IPS DF 6.9 (cell line): Measurements from ENCODE around the gene TMEM8B.

Experiments
- DNase-seq: peaks from one replicate; pipeline ENCODE4 v3.0.0-alpha.2; 2013; ENCODE audit warnings: low read depth, low spot score
- H3K27ac ChIP-seq: one replicate; pipeline ENCODE4 v1.5.1; 2013; ENCODE audit warnings: low read length, control low read depth
- H3K27me3 ChIP-seq: 2 replicates; pipeline ENCODE4 v1.6.1; 2013; ENCODE audit warnings: mild to moderate bottlenecking, low read length; ENCODE audit not compliant: control insufficient read depth, insufficient read depth
- H3K36me3 ChIP-seq: 2 replicates; pipeline ENCODE4 v1.6.1; 2013; ENCODE audit warnings: low read length; ENCODE audit not compliant: control insufficient read depth, insufficient read depth
- H3K4me1 ChIP-seq: 2 replicates; pipeline ENCODE4 v1.6.1; 2013; ENCODE audit warnings: low read length; ENCODE audit not compliant: control insufficient read depth, insufficient read depth
- H3K4me3 ChIP-seq: 2 replicates; pipeline ENCODE4 v1.5.1; 2013; ENCODE audit warnings: mild to moderate bottlenecking, low read length
- H3K9me3 ChIP-seq: 2 replicates; pipeline ENCODE4 v1.6.1; 2013; ENCODE audit warnings: low read length, inconsistent platforms; ENCODE audit not compliant: control insufficient read depth, insufficient read depth
- WGBS: extraction: QIAGEN DNeasy Blood & Tissue Kit; methylation state at CpG from one replicate; pipeline ENCODE4 v1.1.7; 2013; ENCODE audit warnings: mixed read lengths, missing lambda C conversion rate; ENCODE audit not compliant: insufficient read length, insufficient coverage; 5-methylcytosine and 5-hydroxymethylcytosine counted together

Gene TMEM8B

DNA sequence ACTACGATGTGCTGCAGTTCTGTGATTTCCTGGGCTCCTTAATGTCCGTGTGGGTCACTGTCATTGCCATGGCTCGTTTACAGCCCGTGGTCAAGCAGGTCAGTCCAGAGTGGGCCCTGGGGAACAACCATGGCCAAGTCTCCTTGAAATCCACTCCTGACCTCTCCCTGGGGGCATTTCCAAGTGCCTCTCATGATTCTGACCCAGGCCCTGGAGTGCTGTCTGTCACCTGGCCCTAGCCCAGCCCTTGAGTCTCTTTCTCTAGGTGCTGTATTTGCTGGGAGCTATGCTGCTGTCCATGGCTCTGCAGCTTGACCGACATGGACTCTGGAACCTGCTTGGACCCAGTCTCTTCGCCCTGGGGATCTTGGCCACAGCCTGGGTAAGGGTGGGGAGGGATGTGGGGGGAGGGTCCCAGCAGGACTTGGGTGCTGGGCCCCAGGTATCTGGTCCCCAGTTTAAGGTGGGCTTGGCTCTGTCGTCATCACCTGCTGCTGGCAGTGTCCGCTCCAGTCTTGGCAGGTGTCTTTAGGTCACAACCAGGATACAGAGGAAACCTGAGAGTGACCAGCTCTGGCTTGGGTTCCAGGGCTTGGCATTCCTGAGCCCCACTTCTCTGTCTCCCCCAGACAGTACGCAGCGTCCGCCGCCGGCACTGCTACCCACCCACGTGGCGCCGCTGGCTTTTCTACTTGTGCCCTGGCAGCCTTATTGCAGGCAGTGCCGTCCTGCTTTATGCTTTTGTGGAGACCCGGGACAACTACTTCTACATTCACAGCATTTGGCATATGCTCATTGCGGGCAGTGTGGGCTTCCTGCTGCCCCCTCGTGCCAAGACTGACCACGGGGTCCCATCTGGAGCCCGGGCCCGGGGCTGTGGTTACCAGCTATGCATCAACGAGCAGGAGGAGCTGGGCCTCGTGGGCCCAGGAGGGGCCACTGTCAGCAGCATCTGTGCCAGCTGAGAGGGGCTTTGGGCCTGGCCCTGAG is 24.1 kb downstream of the TMEM8B start:
- H3K36me3 ChIP-seq, result peaks cover 4% of the 10 kb centered on the region; the same call in 1 of the 2 replicates
- H3K4me1 ChIP-seq, result no peaks in the 10 kb centered on the region
- no peak for DNase-seq
- H3K9me3 ChIP-seq, result no peaks in the 10 kb centered on the region
- no peak overlapping the region for H3K27ac ChIP-seq
- no peaks in the 10 kb centered on the region for H3K27me3 ChIP-seq
- no CpG with 5 or more reads among the region's 25 CpGs for whole genome bisulfite sequencing
- H3K4me3 ChIP-seq, result no peak overlapping the region

GRCh38 chr9:35854091-35854762 is 25.2 kb downstream of the TMEM8B start:
- Histone ChIP-seq H3K27me3 (no peaks in the 10 kb centered on the region), H3K4me1 (no peaks in the 10 kb centered on the region), H3K36me3 (peaks cover 4% of the 10 kb centered on the region; the same call in 1 of the 2 replicates), H3K9me3 (no peaks in the 10 kb centered on the region), H3K27ac (no peak overlapping the region), H3K4me3 (no peak overlapping the region)
- no peak for DNase-seq
- no CpG with 5 or more reads among the region's 7 CpGs for whole genome bisulfite sequencing

- Histone ChIP-seq H3K4me1 (no peaks in the 10 kb centered on the region), H3K36me3 (peaks cover 4% of the 10 kb centered on the region; the same call in 1 of the 2 replicates), H3K27me3 (no peaks in the 10 kb centered on the region), H3K9me3 (no peaks in the 10 kb centered on the region), H3K27ac (no peak overlapping the region), H3K4me3 (no peak overlapping the region)
- no CpG with 5 or more reads among the region's 3 CpGs for WGBS
- no peak for DNase-seq
These were observed 27.2 kb downstream of the TMEM8B start for GRCh38 chr9:35856206-35856605.

DNA sequence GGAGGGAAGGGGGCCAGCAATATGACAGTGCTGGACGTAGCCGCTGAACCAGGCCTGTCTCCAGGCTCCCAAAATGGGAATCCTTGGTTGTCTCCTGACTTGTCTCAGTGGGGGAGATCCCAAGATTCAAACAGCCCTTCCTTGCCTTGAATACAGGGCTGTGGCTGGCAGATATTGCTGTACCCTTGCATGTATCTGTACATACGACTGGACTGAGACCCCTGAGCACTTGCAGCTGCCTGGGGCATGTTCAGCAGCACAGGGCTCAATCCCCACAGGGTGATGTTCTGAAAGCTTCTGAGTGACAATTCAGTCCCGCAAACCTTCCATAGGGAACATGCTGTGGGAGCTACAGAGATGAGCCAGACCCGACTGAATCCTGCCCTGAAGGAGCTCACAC is 27.9 kb downstream of the TMEM8B start:
- Histone ChIP-seq H3K27me3 (no peaks in the 10 kb centered on the region), H3K4me3 (no peak overlapping the region), H3K9me3 (no peaks in the 10 kb centered on the region), H3K4me1 (no peaks in the 10 kb centered on the region), H3K27ac (no peak overlapping the region), H3K36me3 (peaks cover 4% of the 10 kb centered on the region; the same call in 1 of the 2 replicates)
- no peak for DNase-seq
- WGBS, result no CpG with 5 or more reads among the region's 5 CpGs

GRCh38 chr9:35858458-35858857 is 29.4 kb downstream of the TMEM8B start:
- Histone ChIP-seq H3K4me1 (no peaks in the 10 kb centered on the region), H3K27ac (no peak overlapping the region), H3K9me3 (no peaks in the 10 kb centered on the region), H3K36me3 (peaks cover under 1% of the 10 kb centered on the region; the same call in 1 of the 2 replicates), H3K27me3 (no peaks in the 10 kb centered on the region), H3K4me3 (no peak overlapping the region)
- no CpG with 5 or more reads among the region's 5 CpGs for WGBS
- no peak for DNase-seq

DNA sequence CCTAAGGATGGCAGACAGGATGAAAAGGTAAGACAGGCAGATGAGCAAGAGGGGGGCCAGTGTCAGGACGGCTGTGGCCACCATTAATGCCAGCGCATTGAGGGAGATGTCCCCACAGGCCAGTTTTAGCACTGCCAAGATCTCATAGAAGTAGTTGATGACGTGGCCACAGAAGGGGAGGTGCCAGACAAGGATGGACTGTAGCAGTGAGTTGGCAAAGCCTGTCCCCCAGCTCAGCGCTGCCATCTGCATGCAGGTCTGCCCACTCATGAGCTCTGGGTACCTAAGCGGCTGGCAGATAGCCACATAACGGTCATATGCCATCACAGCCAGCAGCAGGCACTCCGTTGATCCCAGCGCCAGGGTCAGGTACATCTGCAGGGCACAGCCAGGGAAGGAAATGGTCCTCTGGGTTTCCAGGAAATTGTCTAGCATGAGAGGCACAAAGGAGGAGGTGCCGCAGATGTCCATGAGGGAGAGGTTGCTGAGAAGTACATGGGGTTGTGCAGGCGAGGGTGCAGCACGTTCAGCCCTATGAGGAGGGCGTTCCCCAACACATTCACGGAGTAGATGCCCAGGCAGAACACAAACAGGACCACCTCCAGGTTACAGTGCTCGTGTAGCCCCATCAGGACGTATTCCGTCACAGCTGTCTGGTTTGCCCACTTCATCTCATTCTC is 30.4 kb downstream of the TMEM8B start:
- Histone ChIP-seq H3K4me3 (no peak overlapping the region), H3K9me3 (no peaks in the 10 kb centered on the region), H3K27me3 (no peaks in the 10 kb centered on the region), H3K4me1 (no peaks in the 10 kb centered on the region), H3K27ac (no peak overlapping the region), H3K36me3 (no peaks in the 10 kb centered on the region)
- no CpG with 5 or more reads among the region's 16 CpGs for WGBS
- DNase-seq, result no peak

DNA sequence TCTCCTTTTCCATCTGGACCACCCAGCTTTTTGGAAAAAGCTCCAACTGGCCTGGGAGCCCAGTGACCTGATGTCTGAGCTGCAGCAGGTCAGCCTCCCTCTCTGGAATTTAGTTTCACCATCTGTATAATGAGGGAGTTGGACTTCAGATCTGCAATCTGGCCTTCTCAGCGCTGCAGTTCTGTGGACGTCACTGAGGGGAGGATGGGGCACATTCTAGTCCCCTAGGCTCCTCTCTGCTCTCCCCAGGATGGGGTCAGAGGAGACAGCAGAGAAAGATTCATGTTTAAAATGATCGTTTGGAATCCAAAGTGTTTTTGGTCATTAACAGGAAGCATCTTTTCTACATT is 30.9 kb downstream of the TMEM8B start:
- Histone ChIP-seq H3K4me1 (no peaks in the 10 kb centered on the region), H3K36me3 (no peaks in the 10 kb centered on the region), H3K9me3 (no peaks in the 10 kb centered on the region), H3K27me3 (no peaks in the 10 kb centered on the region), H3K27ac (no peak overlapping the region), H3K4me3 (no peak overlapping the region)
- no peak for DNase-seq
- no CpG with 5 or more reads among the region's 3 CpGs for WGBS

DNA sequence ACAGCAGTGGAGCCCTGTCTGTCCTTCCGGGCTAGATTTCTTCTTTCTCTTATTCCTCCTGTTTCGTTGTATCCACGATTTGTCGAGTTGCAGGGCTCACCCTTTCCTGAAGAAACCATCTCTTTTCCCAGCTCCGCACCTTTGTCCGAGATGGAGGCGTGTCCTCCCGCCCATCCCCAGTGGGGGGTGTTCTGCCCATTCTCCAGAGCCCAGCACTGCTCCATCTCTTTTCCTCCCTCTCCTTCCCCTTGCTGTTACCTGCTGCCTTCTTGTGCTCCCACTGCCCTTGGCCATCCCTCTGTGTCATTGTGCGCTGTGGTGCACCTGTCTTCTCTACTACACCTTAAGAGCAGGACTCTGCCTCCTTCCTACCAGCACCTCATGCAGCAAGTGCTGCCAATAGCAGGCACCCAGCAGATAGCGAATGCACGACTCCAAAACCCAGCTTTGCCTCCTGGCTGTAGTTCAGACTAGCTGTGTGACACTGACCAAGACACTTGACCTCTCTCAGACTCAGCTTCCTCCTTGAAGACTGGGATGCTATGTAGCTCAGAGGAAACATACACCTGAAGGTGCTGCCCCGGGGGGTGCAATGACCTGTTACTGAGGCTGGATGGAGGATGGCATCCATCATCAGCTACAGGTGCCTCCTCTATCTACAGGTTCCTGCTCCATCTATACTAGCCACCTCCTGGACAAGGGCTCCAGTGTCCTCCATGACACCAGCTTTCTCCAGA is 32.3 kb downstream of the TMEM8B start:
- H3K27ac ChIP-seq, result no peak overlapping the region
- no peaks in the 10 kb centered on the region for H3K4me1 ChIP-seq
- no peak for DNase-seq
- no peak overlapping the region for H3K4me3 ChIP-seq
- H3K27me3 ChIP-seq, result no peaks in the 10 kb centered on the region
- H3K36me3 ChIP-seq, result no peaks in the 10 kb centered on the region
- WGBS, result no CpG with 5 or more reads among the region's 12 CpGs
- no peaks in the 10 kb centered on the region for H3K9me3 ChIP-seq

DNA sequence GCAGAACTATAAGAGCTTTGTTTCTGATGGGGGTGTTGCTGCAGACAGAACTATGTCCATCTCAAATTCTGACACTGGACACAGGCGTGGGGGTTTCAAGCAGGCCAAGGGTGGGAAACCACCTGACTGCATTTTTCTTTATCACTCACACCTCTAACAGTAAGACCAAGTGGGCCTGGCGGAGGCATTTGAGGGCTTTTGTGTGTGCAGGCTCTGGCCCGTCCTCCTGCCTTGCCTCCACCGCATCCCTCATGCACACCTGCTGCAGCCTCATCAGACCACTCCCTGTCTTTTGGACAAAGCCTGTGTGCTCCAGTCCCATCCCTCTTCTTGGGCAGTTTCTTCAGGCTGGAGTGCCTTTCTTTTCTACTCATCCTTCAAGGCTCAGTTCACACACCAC is 33.3 kb downstream of the TMEM8B start:
- Histone ChIP-seq H3K27me3 (no peaks in the 10 kb centered on the region), H3K4me3 (no peak overlapping the region), H3K9me3 (no peaks in the 10 kb centered on the region), H3K36me3 (no peaks in the 10 kb centered on the region), H3K4me1 (no peaks in the 10 kb centered on the region), H3K27ac (no peak overlapping the region)
- WGBS, result no CpG with 5 or more reads among the region's 4 CpGs
- no peak for DNase-seq

- no peak overlapping the region for H3K27ac ChIP-seq
- WGBS, result no CpG with 5 or more reads among the region's 8 CpGs
- no peak overlapping the region for H3K4me3 ChIP-seq
- H3K36me3 ChIP-seq, result no peaks in the 10 kb centered on the region
- H3K27me3 ChIP-seq, result no peaks in the 10 kb centered on the region
- no peaks in the 10 kb centered on the region for H3K9me3 ChIP-seq
- DNase-seq, result no peak
- H3K4me1 ChIP-seq, result peaks cover under 1% of the 10 kb centered on the region; the same call in 1 of the 2 replicates
These were observed 34.6 kb downstream of the TMEM8B start for GRCh38 chr9:35863583-35863982.
